OCI-LY1 (cell line): ENCODE data around the gene TMEM126B.
"Not testable (repeated sequence)": the region's sequence is repeated elsewhere in the genome, so short reads cannot be mapped to it uniquely, and the experiment has no call there.

Source experiments
- H2AFZ ChIP-seq: fragments of 200-600 bp; sonication (generic), shearing (Covaris generic); 2 replicates; pipeline ENCODE4 v1.6.0; 2014; ENCODE audit warnings: antibody characterized with exemption, mild to moderate bottlenecking, low read length
- H3F3A ChIP-seq: fragments of 200-600 bp; sonication (generic), shearing (Covaris generic); 2 replicates; pipeline ENCODE4 v1.6.0; 2014; ENCODE audit warnings: mild to moderate bottlenecking, antibody characterized with exemption, low read length, moderate library complexity; ENCODE audit not compliant: insufficient read depth
- H3K27ac ChIP-seq: fragments of 200-600 bp; sonication (generic); 2 replicates; pipeline ENCODE4 v1.5.1; 2014; ENCODE audit warnings: low read length, mixed run types, mild to moderate bottlenecking, low read depth; ENCODE audit not compliant: poor library complexity, severe bottlenecking
- H3K27me3 ChIP-seq: fragments of 200-600 bp; sonication (generic); 2 replicates; pipeline ENCODE4 v1.6.0; 2014; ENCODE audit warnings: antibody characterized with exemption, mild to moderate bottlenecking, low read length, moderate library complexity; ENCODE audit not compliant: insufficient read depth
- H3K36me3 ChIP-seq: fragments of 200-600 bp; sonication (generic); 2 replicates; pipeline ENCODE4 v1.6.1; 2014; ENCODE audit warnings: mild to moderate bottlenecking, antibody characterized with exemption, low read length, moderate library complexity, mixed read lengths; ENCODE audit not compliant: insufficient read depth
- H3K4me1 ChIP-seq: fragments of 200-600 bp; sonication (generic); 2 replicates; pipeline ENCODE4 v1.5.1; 2014; ENCODE audit warnings: mild to moderate bottlenecking, low read length, moderate library complexity; ENCODE audit not compliant: insufficient read depth, severe bottlenecking
- H3K4me2 ChIP-seq: fragments of 200-600 bp; sonication (generic), shearing (Covaris generic); 2 replicates; pipeline ENCODE4 v1.6.1; 2014; ENCODE audit warnings: low read length
- H3K4me3 ChIP-seq: fragments of 200-600 bp; sonication (generic); 2 replicates; pipeline ENCODE4 v1.5.1; 2014; ENCODE audit warnings: low read length, low read depth, mild to moderate bottlenecking, mixed read lengths; ENCODE audit not compliant: poor library complexity, severe bottlenecking
- H3K79me2 ChIP-seq: fragments of 200-600 bp; shearing (Covaris generic); 2 replicates; pipeline ENCODE4 v1.6.1; 2016; ENCODE audit warnings: mixed run types, low read length, mixed read lengths; ENCODE audit not compliant: insufficient read depth
- H3K9ac ChIP-seq: fragments of 200-600 bp; sonication (generic), shearing (Covaris generic); 2 replicates; pipeline ENCODE4 v1.6.1; 2014; ENCODE audit warnings: mild to moderate bottlenecking, low read length, mixed read lengths
- H3K9me2 ChIP-seq: fragments of 200-600 bp; sonication (generic), shearing (Covaris generic); 2 replicates; pipeline ENCODE4 v1.6.1; 2014; ENCODE audit warnings: low read depth, mild to moderate bottlenecking, low read length, mixed read lengths
- H3K9me3 ChIP-seq: fragments of 200-600 bp; shearing (Covaris generic); 2 replicates; pipeline ENCODE4 v1.6.1; 2014; ENCODE audit warnings: low read length, mixed read lengths
- H4K20me1 ChIP-seq: fragments of 200-600 bp; sonication (generic), shearing (Covaris generic); 2 replicates; pipeline ENCODE4 v1.6.0; 2016; ENCODE audit warnings: mild to moderate bottlenecking, low read length; ENCODE audit not compliant: insufficient read depth
- CTCF ChIP-seq: fragments of 200-600 bp; sonication (generic), shearing (Covaris generic); IDR thresholded peaks from 2 replicates; pipeline ENCODE4 v1.5.1; 2017; ENCODE audit warnings: mild to moderate bottlenecking, antibody characterized with exemption, low read length, moderate library complexity, mixed read lengths
- EZH2 ChIP-seq: fragments of 200-600 bp; sonication (generic), shearing (Covaris generic); IDR thresholded peaks from 2 replicates; pipeline ENCODE4 v1.8.0; 2017; ENCODE audit warnings: borderline replicate concordance, mixed run types, mild to moderate bottlenecking, antibody characterized with exemption, low read length, moderate library complexity, mixed read lengths

Gene TMEM126B

GRCh38 chr11:85665733-85666132, 37.3 kb downstream of the TMEM126B start:
- no peaks in the 10 kb centered on the region for H3K9me2 ChIP-seq
- H3K4me2 ChIP-seq, result peak overlapping the region; percentile 88; the same call in 1 of the 2 replicates
- H3K9me3 ChIP-seq, result no peaks in the 10 kb centered on the region
- H2AFZ ChIP-seq, result peak overlapping the region; percentile 81
- peaks cover 9% of the 10 kb centered on the region; the same call in 1 of the 2 replicates for H4K20me1 ChIP-seq
- no peaks in the 10 kb centered on the region for H3K27me3 ChIP-seq
- peaks cover 29% of the 10 kb centered on the region for H3K36me3 ChIP-seq
- peak overlapping the region; percentile 1 for H3K27ac ChIP-seq
- peaks cover 27% of the 10 kb centered on the region for H3K4me1 ChIP-seq
- peak overlapping the region; percentile 96; the same call in 1 of the 2 replicates for H3K9ac ChIP-seq
- no peaks in the 10 kb centered on the region for H3F3A ChIP-seq
- peak overlapping the region; percentile 88 for H3K4me3 ChIP-seq
- H3K79me2 ChIP-seq, result peaks cover 35% of the 10 kb centered on the region
- TF ChIP-seq CTCF, result no peak
- TF ChIP-seq EZH2, result no peak

- H3K9me2 ChIP-seq, result no peaks in the 10 kb centered on the region
- H3K27me3 ChIP-seq, result no peaks in the 10 kb centered on the region
- peaks cover 4% of the 10 kb centered on the region; the same call in 1 of the 2 replicates for H4K20me1 ChIP-seq
- no peak overlapping the region for H3K9ac ChIP-seq
- H3F3A ChIP-seq, result no peaks in the 10 kb centered on the region
- peaks cover 17% of the 10 kb centered on the region for H3K4me1 ChIP-seq
- peak overlapping the region; percentile 81; the same call in 1 of the 2 replicates for H2AFZ ChIP-seq
- no peak overlapping the region for H3K4me2 ChIP-seq
- peaks cover 20% of the 10 kb centered on the region for H3K36me3 ChIP-seq
- no peak overlapping the region for H3K27ac ChIP-seq
- peaks cover 26% of the 10 kb centered on the region for H3K79me2 ChIP-seq
- H3K4me3 ChIP-seq, result no peak overlapping the region
- no peaks in the 10 kb centered on the region for H3K9me3 ChIP-seq
- no peak for TF ChIP-seq EZH2
- TF ChIP-seq CTCF, result no peak
Measured at GRCh38 chr11:85666687-85667086, 38.3 kb downstream of the TMEM126B start.

- Histone ChIP-seq H4K20me1 (no peaks in the 10 kb centered on the region), H3K27ac (no peak overlapping the region), H2AFZ (no peak overlapping the region), H3K4me1 (peaks cover 9% of the 10 kb centered on the region), H3K79me2 (peaks cover 11% of the 10 kb centered on the region), H3K4me2 (no peak overlapping the region), H3K27me3 (no peaks in the 10 kb centered on the region), H3K36me3 (peaks cover 8% of the 10 kb centered on the region), H3K4me3 (no peak overlapping the region), H3F3A (no peaks in the 10 kb centered on the region), H3K9me3 (no peaks in the 10 kb centered on the region), H3K9ac (no peak overlapping the region), H3K9me2 (no peaks in the 10 kb centered on the region)
- TF ChIP-seq CTCF (no peak), EZH2 (no peak)
Measured at GRCh38 chr11:85668157-85668556, 39.8 kb downstream of the TMEM126B start.

- H2AFZ ChIP-seq, H3K9me2 ChIP-seq, H3K27me3 ChIP-seq, H3K4me2 ChIP-seq, H3K79me2 ChIP-seq, H3F3A ChIP-seq, H3K4me3 ChIP-seq, H3K36me3 ChIP-seq, H3K4me1 ChIP-seq, H3K9me3 ChIP-seq, H4K20me1 ChIP-seq, H3K27ac ChIP-seq, H3K9ac ChIP-seq: not testable (repeated sequence)
Measured at GRCh38 chr11:85670949-85671663, 42.7 kb downstream of the TMEM126B start.
